AG09319 (cell line): Measurements from ENCODE around the gene FAM32A.

Source experiments
- DNase-seq: peaks from one replicate; pipeline ENCODE4 v3.0.0-alpha.2; 2010; ENCODE audit warnings: low read depth; ENCODE audit errors: extremely low read depth
- TF ChIP-seq, protein P1 (sequence below): IDR thresholded peaks from 2 replicates; pipeline ENCODE4 v1.5.1; 2011; ENCODE audit warnings: low read depth, mild to moderate bottlenecking, inconsistent platforms, low read length, moderate library complexity

FAM32A gene

DNA sequence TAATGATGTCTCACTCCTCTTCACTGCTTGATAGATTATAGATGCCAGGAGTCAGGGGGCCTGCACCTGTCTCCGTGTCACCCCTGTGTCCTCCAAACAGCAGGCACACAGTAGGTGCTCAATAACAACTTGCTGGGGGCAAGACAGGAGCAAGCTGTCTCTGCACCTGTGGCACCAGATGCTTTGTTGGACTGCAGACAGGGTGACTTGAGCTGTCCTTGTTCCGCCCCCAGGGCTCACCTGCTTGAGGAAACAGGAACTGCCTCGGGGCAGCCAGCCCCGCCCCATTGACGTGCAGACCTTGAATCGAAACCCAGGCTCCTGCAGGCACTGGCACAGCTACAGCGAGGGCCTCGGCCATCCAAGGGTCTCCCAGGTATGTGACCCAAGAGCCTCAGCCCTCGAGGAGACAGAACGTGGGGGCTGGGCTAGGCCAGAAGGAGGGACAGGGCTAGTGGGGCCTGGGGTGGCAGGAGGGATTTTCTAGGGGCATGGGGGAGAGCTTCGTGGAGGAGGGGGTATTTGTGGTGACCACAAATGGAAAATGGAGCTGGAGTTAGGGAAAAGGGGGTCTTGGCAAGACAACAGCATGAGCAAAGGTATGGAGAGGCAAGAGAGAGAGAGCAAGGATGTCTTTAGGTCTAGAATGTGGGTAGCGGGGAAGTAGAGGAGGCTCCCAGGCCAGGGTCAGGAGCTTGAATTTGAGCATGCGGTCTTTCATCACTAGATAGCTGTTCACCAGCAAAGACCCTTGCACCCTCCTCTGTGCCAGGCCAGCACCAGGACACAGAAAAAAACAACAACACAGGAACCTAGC is 41.6 kb upstream of the FAM32A start, which contains the start of gene HSH2D:
Gene HSH2D (plus strand): TSS at position 287 of the 817 bp plus-strand sequence. CDS start 5,066 bp downstream, outside the sequence.
- no peak for DNase-seq
- TF ChIP-seq, protein P1, sequence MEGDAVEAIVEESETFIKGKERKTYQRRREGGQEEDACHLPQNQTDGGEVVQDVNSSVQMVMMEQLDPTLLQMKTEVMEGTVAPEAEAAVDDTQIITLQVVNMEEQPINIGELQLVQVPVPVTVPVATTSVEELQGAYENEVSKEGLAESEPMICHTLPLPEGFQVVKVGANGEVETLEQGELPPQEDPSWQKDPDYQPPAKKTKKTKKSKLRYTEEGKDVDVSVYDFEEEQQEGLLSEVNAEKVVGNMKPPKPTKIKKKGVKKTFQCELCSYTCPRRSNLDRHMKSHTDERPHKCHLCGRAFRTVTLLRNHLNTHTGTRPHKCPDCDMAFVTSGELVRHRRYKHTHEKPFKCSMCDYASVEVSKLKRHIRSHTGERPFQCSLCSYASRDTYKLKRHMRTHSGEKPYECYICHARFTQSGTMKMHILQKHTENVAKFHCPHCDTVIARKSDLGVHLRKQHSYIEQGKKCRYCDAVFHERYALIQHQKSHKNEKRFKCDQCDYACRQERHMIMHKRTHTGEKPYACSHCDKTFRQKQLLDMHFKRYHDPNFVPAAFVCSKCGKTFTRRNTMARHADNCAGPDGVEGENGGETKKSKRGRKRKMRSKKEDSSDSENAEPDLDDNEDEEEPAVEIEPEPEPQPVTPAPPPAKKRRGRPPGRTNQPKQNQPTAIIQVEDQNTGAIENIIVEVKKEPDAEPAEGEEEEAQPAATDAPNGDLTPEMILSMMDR: no peak

DNA sequence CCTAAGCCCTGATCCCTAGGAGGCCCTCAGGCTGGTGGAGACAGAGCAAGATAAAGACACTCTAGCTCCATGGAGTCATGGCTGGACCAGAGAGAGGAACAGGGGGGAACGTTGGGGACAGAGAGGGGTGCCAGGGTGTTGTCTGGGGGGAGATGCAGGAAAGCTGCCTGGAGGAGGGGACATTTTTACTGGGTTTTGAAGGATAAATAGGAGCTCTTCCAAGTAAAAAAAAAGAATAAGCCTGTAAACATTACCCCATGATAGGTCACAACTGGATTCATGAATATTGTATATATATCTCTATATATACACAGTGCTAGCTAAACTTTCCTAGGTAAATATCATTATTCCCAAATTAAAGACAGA is 41.0 kb upstream of the FAM32A start:
- TF ChIP-seq, protein P1: no peak
- DNase-seq: no peak

DNA sequence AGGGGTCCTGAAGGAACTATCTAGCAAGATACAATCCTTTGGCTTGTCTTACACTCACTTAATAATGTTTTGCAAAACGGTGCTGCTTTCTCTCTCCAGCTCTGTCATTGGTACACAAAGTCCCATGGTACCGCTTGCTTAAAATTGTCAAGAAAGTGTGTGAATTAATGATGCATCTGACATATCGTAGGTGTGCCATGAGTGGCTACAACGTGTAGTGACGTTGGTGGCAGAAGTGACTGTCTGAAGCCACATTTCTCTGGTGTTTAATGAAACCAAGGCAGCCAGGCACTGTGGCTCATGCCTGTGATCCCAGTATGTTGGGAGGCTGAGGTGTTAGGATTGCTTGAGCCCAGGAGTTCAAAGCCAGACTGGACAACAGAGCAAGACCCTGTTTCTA is 39.1 kb upstream of the FAM32A start:
- TF ChIP-seq, protein P1: no peak

DNA sequence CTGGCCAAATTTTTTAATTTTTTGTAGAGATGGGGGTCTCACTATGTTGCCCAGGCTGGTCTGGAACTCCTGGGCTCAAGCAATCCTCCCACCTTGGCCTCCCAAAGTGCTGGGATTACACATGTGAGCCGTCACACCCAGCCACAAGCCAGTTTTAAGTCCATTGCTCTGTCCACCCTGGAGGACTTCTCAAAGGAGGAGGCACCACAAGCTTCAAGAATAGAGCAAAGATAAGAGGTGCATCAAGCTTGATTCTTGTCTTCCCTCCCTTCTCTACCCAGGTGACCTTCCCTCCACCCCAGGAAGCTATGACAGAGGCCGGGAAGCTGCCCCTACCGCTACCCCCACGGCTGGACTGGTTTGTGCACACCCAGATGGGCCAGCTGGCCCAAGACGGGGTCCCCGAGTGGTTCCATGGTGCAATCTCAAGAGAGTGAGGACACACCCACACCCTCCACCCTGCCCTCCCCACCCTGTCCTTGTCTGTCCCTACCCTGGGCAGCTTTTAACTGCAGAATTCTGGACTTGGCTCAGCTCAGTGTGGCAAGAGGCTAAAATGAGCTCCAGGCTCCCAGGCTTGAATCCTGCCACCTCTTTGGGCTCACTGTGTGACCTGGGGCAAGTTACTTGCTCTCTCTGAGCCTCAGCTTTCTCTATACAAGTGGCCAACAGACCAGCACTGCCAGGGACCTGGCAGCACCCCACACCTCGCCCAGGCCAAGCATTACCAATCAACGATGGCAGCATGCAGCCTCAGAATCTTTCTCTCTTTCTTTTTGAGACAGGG is 36.6 kb upstream of the FAM32A start:
- TF ChIP-seq, protein P1: no peak
- DNase-seq: no peak

More for the DNA sequence above, 39.1 kb upstream of the FAM32A start:
- no peak for DNase-seq

DNA sequence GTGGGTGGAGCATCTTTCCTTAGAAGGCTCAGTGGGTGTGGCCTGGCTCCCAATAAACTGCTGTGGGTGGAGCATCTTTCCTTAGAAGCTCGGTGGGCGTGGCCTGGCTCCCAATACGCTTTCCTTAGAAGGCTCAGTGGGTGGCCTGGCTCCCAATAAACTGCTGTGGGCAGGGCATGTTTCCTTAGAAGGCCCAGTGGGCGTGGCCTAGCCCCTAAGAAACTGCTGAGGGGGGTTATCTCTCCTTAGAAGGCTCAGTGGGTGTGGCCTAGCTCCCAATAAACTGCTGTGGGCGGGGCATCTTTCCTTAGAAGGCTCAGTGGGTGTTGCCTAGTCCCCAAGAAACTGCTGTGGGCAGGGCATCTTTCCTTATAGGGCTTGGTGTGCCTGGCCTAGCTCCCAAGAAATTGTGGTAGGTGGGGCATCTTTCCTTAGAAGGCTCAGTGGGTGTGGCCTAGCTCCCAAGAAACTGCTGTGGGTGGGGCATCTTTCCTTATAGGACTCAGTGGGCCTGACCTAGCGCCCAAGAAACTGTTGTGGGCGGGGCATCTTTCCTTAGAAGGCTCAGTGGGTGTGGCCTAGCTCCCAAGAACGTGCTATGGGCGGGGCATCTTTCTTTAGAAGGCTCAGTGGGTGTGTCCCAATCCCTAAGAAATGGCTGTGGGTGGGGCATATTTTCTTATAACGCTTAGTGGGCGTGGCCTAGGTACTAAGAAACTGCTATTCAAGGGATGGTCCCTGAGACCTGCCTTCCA is 31.5 kb upstream of the FAM32A start:
- TF ChIP-seq, protein P1: no peak
- DNase-seq: no peak

DNA sequence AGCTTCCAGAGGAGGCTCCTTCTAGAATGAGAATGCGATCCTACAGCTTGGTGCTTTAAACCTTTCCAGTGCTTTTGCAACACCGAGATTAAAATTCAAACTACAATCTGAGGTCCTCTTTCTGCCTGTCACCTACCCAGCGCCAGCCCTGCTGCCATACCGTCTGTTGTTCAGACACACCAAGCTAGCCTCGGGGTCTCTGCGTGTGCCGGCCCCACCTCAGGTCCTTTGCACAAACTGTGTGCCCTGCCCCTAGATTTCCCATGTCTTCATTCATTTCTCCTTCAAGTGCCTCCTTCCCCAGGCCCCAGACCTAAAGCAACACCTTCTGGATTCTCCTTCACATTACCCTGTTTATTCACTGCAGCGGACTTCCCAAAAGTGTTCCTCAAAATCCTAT is 30.7 kb upstream of the FAM32A start:
- DNase-seq: no peak
- TF ChIP-seq, protein P1: no peak
